Activated T-cell treated with anti-CD3 and anti-CD28 coated beads, Interleukin-2, amount 50 U/mL, for 4 hours (primary cell): ENCODE data around the gene PRDM16. TPM values are rescaled to one million over a fixed set of nuclear protein-coding genes. Genes with fewer than 3 reads are reported as not detected.

Experiments used
- ATAC-seq, 2 donors: fragments of 200-7000 bp; cut with Tn5 transposase; one replicate each; pipeline ENCODE4 v1.10.0; 2021
- DNase-seq: peaks from one replicate; pipeline ENCODE4 v3.0.0-alpha.2; 2020
- H3K27me3 Mint-ChIP-seq: one replicate; pipeline ENCODE4 v1.8.0; 2021; ENCODE audit warnings: low read depth, mixed read lengths
- H3K36me3 Mint-ChIP-seq: one replicate; pipeline ENCODE4 v1.8.0; 2022; ENCODE audit warnings: mixed read lengths; ENCODE audit not compliant: insufficient read depth
- H3K4me1 Mint-ChIP-seq: one replicate; pipeline ENCODE4 v1.8.0; 2021; ENCODE audit warnings: low read depth, mixed read lengths
- H3K4me3 Mint-ChIP-seq: one replicate; pipeline ENCODE4 v1.8.0; 2021; ENCODE audit warnings: mild to moderate bottlenecking, moderate library complexity, mixed read lengths
- H3K9me3 Mint-ChIP-seq: one replicate; pipeline ENCODE4 v1.8.0; 2021; ENCODE audit warnings: mixed read lengths
- total RNA-seq, 3 donors: library from RNA; stranded (reverse); gene quantifications; one replicate each; pipeline ENCODE4 v1.2.1, GENCODE V29; 2021

The PRDM16 gene
- total RNA-seq, 3 donors from 2014 or later, result 0.05 to 0.22 TPM; not detected in 1

DNA sequence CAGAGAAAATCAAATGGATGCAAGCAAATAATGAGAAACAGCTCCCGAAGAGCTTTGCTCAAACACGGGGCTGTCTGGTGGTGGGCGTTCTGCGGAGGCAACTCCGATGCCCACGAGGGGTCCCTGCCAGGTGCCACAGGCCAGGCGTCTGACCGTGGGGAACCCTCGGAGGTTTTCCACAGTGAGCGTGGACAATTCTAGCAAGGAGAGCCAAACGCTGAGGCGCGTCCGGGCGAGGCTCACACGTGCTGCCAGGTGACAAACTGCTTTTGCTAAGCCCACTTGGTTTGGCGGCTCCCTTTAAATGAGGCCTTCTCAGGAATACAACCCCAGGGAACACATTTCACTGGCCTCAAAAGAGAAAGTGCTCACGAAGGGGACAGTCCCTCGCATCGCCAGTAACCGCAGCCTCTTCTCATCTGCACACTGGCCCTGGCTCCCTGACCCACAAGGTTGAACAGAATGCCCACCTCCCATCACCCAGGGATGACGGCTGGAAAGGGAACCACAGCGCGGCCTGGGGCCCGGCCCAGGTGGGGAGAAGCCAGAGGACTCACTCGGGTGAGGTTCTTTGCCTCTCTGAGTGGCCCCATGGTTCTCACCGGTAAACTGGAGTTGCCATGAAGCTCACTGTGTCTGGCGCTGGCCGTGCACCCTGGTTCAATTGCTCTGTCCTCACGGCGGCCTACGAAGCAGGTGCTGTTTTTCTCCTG, 97.4 kb downstream of the PRDM16 start:
- H3K4me1 Mint-ChIP-seq, result no peaks in the 10 kb centered on the region
- ATAC-seq (no peak), DNase-seq (no peak)
- H3K4me3 Mint-ChIP-seq, result no peak overlapping the region
- no peaks in the 10 kb centered on the region for H3K9me3 Mint-ChIP-seq
- peaks cover 18% of the 10 kb centered on the region for H3K27me3 Mint-ChIP-seq
- no peaks in the 10 kb centered on the region for H3K36me3 Mint-ChIP-seq

DNA sequence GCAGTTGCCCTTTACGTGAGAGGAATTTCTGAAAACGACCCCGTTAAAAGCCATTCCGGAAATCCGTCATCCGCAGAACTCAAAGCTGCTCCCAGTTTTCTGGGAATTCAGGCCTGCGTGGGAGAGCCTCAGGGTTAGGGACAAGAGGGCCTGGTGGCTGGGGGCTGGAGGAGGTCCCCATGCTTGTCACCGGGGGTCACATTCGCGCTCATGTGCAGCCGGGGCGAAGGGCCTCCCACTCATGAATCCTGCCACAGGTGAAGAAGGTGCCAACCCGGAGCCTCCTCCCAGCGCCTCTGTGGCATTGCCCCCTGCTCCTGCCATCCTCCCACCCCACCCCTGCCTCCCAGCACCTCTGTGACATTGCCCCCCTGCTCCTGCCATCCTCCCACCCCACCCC, 98.3 kb downstream of the PRDM16 start:
- ATAC-seq (no peak), DNase-seq (no peak)
- H3K27me3 Mint-ChIP-seq, result peaks cover 18% of the 10 kb centered on the region
- H3K36me3 Mint-ChIP-seq, result no peaks in the 10 kb centered on the region
- no peaks in the 10 kb centered on the region for H3K4me1 Mint-ChIP-seq
- no peaks in the 10 kb centered on the region for H3K9me3 Mint-ChIP-seq
- no peak overlapping the region for H3K4me3 Mint-ChIP-seq

GRCh38 chr1:3168678-3169077, 99.7 kb downstream of the PRDM16 start:
- no peak for DNase-seq
- no peaks in the 10 kb centered on the region for H3K4me1 Mint-ChIP-seq
- no peak for ATAC-seq
- H3K9me3 Mint-ChIP-seq, result no peaks in the 10 kb centered on the region
- no peak overlapping the region for H3K4me3 Mint-ChIP-seq
- peaks cover 25% of the 10 kb centered on the region for H3K27me3 Mint-ChIP-seq
- no peaks in the 10 kb centered on the region for H3K36me3 Mint-ChIP-seq

DNA sequence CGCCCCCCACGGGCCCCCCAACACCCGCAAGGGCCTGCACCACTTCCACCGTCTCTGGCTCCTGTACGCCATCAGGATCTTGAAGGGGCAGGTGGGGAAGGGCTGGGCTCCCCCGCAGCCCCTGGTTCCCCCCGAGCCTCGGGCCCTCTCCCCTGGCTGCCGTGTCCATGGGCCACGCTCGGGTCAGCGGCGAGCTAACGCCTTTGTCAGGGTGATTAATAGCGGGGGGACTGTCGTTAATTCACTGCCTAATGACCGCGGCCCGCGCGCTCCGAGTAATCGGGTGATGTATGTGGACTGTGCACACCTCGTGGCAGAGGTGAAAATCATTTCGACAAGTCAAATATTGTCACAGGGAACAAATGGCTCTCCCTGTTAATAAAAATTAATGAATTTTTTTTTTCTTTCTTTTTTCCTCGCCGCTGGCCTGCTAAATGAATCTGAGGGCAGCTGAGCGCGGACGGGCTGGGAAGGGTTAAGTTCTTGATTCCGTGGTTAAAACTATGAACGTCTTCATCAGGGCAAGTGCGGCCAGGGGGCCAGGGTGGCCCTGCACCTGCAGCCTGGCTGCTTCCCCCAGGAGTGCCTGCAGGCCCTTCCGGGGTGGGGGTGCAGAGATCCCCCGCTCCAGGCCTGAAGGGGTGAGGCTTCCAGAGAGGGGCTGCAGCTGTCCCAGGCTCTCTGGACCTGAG, 100.8 kb downstream of the PRDM16 start:
- Mint-ChIP-seq H3K36me3 (no peaks in the 10 kb centered on the region), H3K27me3 (peaks cover 33% of the 10 kb centered on the region), H3K4me1 (no peaks in the 10 kb centered on the region), H3K9me3 (no peaks in the 10 kb centered on the region), H3K4me3 (no peak overlapping the region)
- no peak for DNase-seq
- ATAC-seq, result no peak

DNA sequence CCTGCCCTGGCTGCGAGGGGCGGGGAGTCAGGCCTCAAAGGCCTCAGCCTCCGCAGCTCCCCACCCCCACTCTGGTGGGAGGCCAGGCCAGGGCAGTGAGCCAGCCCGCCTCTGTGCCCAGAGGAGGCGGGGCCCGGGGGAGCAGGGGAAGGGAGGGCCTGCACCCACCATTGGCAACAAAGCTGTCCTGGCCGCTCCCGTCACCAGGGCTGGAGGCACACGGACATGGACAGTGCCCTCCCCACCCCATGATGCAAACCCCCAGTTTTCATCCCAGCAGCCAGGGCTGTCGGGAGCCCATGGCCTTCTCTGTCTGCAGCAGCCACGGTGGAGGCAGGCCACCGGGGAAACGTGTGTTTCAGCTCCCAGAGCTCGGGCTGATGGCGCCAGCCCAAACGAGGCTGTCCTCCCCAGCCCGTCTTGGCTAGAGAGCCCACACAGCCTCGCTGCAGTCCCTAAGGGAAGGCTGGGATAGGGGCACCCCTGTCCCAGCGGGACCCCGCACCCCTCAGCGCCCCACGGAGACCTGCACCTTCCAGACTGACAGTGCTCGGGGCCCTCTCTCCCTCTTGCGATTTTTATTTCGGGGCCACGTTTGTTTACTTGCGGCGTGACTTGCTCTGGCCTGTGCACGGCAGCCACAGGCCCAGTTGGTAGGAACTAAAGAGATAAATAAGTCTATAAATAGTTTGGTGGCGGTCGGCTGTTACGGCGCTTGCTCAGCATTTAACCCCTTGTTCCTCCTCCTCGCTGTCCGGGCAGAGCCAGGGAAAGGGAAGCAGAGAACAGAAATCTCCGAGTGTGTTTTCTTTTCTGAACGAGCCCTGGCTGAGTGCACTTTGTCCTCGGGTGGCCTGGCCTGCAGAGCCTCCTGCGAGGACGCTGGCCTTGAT, 101.8 kb downstream of the PRDM16 start:
- H3K4me3 Mint-ChIP-seq, result no peak overlapping the region
- ATAC-seq, result peak in 1 of 2 donors; percentile 18
- no peaks in the 10 kb centered on the region for H3K36me3 Mint-ChIP-seq
- no peaks in the 10 kb centered on the region for H3K9me3 Mint-ChIP-seq
- no peaks in the 10 kb centered on the region for H3K4me1 Mint-ChIP-seq
- H3K27me3 Mint-ChIP-seq, result peaks cover 39% of the 10 kb centered on the region
- DNase-seq, result no peak

DNA sequence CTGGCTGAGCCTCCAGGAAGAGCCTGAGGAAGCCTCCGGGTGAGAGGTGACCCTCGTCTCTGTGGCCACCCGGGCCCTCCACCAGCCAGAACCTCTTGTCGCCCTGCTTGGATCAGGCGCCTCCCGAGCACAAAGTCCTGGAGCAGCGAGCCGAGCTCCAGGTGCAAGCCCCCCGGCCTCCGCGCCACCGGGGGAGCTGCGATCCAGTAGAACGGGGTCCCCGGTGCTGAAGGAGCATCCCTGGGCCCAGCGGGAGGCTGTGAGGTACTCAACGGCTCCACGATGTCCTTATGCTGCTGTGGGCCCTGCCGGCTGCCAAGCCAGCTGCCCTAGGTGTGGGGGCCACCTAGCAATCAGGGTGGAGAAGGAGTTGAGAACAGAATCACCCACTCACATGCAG, 102.8 kb downstream of the PRDM16 start:
- no peaks in the 10 kb centered on the region for H3K36me3 Mint-ChIP-seq
- no peak overlapping the region for H3K4me3 Mint-ChIP-seq
- DNase-seq (no peak), ATAC-seq (no peak)
- peaks cover 39% of the 10 kb centered on the region for H3K27me3 Mint-ChIP-seq
- H3K4me1 Mint-ChIP-seq, result no peaks in the 10 kb centered on the region
- H3K9me3 Mint-ChIP-seq, result no peaks in the 10 kb centered on the region

DNA sequence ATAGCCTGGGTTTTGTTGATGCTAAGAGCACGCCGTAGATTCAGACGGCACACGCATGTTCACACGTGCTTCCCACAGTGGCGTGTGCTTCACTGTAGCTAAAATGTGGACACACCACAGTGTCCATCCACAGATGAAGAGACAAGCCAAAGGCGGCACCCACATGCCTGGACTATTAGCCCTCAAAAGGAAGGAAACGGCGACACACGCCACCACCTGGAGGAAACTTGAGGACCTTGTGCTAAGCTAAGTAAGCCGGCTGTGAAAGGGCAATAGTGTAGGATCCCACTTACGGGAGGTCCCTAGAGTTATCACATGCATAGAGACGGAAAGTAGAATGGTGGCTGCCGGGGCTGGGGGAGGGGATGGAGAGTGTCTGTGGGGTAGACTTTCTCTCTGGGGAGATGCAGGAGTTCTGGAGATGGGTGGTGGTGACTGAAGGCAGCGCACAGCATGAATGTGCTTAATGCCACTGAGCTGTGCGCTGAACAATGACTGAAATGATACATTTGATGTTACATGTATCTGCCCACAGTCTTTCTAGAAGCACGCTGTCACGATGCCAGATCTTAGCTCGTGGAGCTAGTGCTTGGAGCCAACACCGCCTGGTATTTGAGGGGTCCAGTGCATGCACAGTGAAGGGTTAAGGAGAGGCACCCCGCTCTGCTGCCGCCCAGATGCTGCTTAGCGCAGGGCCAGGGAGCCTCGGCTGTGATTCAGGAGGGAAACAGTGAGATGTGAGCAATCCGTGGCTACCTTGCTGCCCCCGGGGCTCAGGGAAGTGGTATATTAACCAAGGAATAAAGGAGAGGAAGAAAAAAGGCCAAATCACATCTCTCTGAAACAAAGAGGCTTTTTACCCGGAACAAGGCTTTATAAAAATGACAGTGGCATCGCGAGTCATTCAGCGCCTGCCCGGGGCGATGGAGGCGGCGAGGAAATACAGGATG, 103.7 kb downstream of the PRDM16 start:
- Mint-ChIP-seq H3K36me3 (no peaks in the 10 kb centered on the region), H3K4me3 (no peak overlapping the region), H3K27me3 (peaks cover 39% of the 10 kb centered on the region), H3K4me1 (no peaks in the 10 kb centered on the region), H3K9me3 (no peaks in the 10 kb centered on the region)
- DNase-seq (no peak), ATAC-seq (no peak)

DNA sequence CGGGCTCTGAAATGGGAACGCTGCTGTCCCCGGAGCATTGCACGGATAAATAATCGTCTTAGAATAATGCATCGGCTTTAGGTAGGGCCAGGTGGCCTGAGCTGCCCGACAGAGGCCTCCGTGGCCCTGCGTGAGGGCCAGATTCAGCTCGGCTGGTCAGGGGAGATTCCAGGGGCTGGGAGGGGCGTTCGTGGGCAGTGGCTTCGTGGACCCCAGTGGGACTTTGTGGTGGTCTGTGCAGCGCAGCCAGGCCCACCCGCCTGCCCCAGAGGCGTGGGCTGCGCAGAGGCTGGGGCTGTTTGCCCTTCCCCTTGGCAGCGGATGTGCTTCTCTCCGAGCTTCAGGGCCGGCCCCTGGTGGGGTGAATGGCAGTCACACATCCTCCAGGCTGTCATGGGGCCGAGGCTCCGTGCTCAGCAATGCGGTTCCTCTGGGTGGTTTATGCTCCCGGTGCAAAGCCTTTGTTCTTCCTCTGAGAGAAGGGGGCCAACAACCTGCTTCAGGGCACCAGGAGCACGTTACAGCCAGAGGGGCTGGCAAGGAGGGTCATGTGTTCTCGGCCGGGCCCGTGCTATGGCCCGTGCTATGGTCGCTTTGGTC, 104.5 kb downstream of the PRDM16 start:
- ATAC-seq (no peak), DNase-seq (no peak)
- H3K36me3 Mint-ChIP-seq, result no peaks in the 10 kb centered on the region
- H3K27me3 Mint-ChIP-seq, result peaks cover 39% of the 10 kb centered on the region
- H3K9me3 Mint-ChIP-seq, result no peaks in the 10 kb centered on the region
- H3K4me1 Mint-ChIP-seq, result no peaks in the 10 kb centered on the region
- H3K4me3 Mint-ChIP-seq, result no peak overlapping the region

DNA sequence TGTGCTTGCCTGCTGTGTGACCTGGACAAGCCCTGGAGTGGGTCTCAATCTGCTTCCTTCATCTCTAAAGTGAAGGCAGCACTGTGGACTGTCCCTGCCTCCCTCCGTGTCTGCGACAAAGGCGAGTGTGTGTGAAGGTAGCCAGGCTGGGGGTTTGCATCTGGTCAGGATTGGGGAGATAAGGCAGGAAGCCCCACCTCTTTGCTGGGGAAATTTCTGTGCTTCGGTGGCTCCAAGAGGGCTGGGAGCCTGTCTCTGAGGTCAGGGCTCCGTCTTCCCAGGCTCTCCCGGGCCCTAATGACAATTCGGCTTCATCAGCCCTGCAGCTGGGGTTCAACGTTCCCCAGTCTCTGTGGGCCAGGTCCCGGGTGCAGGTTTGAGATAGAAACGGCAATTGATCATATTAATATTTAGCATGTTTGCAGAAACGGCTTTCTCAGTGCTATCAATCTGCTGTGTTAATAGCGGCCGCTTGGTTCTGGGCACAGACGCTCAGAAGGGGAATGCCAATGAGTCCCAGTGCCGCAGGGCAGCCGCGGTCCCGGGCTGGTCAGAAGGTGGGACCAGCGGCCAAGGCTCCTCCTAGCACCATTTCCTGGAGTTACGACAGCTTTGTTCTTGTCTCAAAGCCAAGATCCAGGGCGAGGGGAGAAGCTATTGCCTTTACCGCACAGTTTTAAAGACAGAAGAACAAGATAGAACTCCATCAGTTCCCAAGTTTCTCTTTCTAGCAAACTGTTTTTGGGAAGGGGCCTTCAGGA, 105.7 kb downstream of the PRDM16 start:
- H3K36me3 Mint-ChIP-seq, result no peaks in the 10 kb centered on the region
- ATAC-seq, result no peak
- H3K4me1 Mint-ChIP-seq, result no peaks in the 10 kb centered on the region
- no peaks in the 10 kb centered on the region for H3K9me3 Mint-ChIP-seq
- H3K4me3 Mint-ChIP-seq, result no peak overlapping the region
- H3K27me3 Mint-ChIP-seq, result peaks cover 38% of the 10 kb centered on the region
- DNase-seq, result no peak

GRCh38 chr1:3175486-3175885, 106.5 kb downstream of the PRDM16 start:
- Mint-ChIP-seq H3K9me3 (no peaks in the 10 kb centered on the region), H3K27me3 (peaks cover 37% of the 10 kb centered on the region), H3K4me1 (no peaks in the 10 kb centered on the region), H3K4me3 (no peak overlapping the region), H3K36me3 (no peaks in the 10 kb centered on the region)
- DNase-seq, result no peak
- ATAC-seq, result no peak

- H3K4me3 Mint-ChIP-seq, result no peak overlapping the region
- no peaks in the 10 kb centered on the region for H3K36me3 Mint-ChIP-seq
- ATAC-seq (no peak), DNase-seq (no peak)
- no peaks in the 10 kb centered on the region for H3K4me1 Mint-ChIP-seq
- peaks cover 34% of the 10 kb centered on the region for H3K27me3 Mint-ChIP-seq
- no peaks in the 10 kb centered on the region for H3K9me3 Mint-ChIP-seq
Measured at GRCh38 chr1:3176028-3176427, 107.0 kb downstream of the PRDM16 start.

- ATAC-seq (no peak), DNase-seq (no peak)
- peaks cover 31% of the 10 kb centered on the region for H3K27me3 Mint-ChIP-seq
- H3K36me3 Mint-ChIP-seq, result no peaks in the 10 kb centered on the region
- H3K4me1 Mint-ChIP-seq, result no peaks in the 10 kb centered on the region
- no peaks in the 10 kb centered on the region for H3K9me3 Mint-ChIP-seq
- H3K4me3 Mint-ChIP-seq, result no peak overlapping the region
Measured at GRCh38 chr1:3176820-3177219, 107.8 kb downstream of the PRDM16 start.

DNA sequence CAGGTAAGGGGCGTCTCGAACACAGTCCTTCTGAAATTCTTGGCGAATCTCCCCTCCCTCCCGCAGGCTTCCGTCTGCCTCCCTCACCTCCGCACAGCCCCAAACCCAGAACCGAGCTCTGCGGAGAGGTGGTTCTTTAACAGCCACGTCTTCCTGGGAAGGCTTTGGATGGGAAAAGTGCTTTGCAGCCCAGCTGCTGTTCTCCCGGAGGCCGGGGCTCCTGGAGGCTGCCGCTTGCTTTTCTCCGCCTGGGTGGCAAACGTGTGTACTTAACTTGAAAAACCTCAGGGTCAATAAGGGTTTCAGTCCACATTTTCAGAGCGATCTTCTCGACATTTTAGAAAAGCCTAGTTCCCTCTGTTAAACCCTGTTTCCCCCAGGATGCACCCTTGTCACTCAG, 109.3 kb downstream of the PRDM16 start:
- ATAC-seq (no peak), DNase-seq (no peak)
- Mint-ChIP-seq H3K4me1 (no peaks in the 10 kb centered on the region), H3K9me3 (no peaks in the 10 kb centered on the region), H3K36me3 (no peaks in the 10 kb centered on the region), H3K4me3 (no peak overlapping the region), H3K27me3 (peaks cover 17% of the 10 kb centered on the region)
